ENCODE results near the gene BUB3.

DNA sequence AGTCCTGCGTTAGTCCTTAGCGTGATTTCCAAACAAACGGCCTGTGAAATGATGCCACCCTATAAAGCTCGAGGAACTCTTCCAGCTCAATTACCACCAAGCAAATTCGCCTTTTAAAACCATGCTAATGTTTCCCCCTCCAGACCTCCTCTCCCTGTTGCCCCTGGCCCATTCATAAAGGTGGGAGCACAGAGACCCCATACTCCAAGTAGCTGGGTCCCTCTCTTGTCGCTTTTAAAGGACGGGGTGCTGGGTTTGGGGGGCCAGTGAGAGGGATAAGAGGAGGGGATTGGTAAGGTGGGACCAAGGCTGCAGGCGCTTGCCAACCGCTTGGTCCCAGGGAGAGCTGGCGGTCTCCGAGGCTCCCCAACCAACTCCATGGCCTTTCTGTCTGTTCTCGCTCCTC is 5.0 kb upstream of the BUB3 start:
- TF ChIP-seq, protein P1, sequence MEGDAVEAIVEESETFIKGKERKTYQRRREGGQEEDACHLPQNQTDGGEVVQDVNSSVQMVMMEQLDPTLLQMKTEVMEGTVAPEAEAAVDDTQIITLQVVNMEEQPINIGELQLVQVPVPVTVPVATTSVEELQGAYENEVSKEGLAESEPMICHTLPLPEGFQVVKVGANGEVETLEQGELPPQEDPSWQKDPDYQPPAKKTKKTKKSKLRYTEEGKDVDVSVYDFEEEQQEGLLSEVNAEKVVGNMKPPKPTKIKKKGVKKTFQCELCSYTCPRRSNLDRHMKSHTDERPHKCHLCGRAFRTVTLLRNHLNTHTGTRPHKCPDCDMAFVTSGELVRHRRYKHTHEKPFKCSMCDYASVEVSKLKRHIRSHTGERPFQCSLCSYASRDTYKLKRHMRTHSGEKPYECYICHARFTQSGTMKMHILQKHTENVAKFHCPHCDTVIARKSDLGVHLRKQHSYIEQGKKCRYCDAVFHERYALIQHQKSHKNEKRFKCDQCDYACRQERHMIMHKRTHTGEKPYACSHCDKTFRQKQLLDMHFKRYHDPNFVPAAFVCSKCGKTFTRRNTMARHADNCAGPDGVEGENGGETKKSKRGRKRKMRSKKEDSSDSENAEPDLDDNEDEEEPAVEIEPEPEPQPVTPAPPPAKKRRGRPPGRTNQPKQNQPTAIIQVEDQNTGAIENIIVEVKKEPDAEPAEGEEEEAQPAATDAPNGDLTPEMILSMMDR (IDR thresholded peaks at IDR 0.05), result no peak
- TF ChIP-seq POLR2AphosphoS2 (conservative IDR thresholded peaks at IDR 0.05; ENCODE audit: low read length) (no peak), CEBPB (IDR thresholded peaks at IDR 0.05) (no peak), POLR2A (IDR thresholded peaks at IDR 0.05; ENCODE audit: low read length) (no peak), NPAS2 (CRISPR knock-in tag; IDR thresholded peaks at IDR 0.05; ENCODE audit: borderline replicate concordance) (no peak), KDM1A (IDR thresholded peaks at IDR 0.05; ENCODE audit: low read depth) (no peak), NR3C1 (IDR thresholded peaks at IDR 0.05) (no peak), EP300 (IDR thresholded peaks at IDR 0.05) (no peak), FOSL2 (IDR thresholded peaks at IDR 0.05) (no peak), FOSL2 (CRISPR knock-in tag; IDR thresholded peaks at IDR 0.05) (no peak), CBX2 (IDR thresholded peaks at IDR 0.05; ENCODE audit: borderline replicate concordance, low read depth) (no peak), RAD21 (conservative IDR thresholded peaks at IDR 0.05 in 1 of 2, IDR thresholded peaks at IDR 0.05 in 1 of 2) (no peak)
- TF ChIP-seq, protein P2, sequence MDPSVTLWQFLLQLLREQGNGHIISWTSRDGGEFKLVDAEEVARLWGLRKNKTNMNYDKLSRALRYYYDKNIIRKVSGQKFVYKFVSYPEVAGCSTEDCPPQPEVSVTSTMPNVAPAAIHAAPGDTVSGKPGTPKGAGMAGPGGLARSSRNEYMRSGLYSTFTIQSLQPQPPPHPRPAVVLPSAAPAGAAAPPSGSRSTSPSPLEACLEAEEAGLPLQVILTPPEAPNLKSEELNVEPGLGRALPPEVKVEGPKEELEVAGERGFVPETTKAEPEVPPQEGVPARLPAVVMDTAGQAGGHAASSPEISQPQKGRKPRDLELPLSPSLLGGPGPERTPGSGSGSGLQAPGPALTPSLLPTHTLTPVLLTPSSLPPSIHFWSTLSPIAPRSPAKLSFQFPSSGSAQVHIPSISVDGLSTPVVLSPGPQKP (IDR thresholded peaks at IDR 0.05; ENCODE audit: low read depth, low read length), result no peak
- TF ChIP-seq, protein P3, sequence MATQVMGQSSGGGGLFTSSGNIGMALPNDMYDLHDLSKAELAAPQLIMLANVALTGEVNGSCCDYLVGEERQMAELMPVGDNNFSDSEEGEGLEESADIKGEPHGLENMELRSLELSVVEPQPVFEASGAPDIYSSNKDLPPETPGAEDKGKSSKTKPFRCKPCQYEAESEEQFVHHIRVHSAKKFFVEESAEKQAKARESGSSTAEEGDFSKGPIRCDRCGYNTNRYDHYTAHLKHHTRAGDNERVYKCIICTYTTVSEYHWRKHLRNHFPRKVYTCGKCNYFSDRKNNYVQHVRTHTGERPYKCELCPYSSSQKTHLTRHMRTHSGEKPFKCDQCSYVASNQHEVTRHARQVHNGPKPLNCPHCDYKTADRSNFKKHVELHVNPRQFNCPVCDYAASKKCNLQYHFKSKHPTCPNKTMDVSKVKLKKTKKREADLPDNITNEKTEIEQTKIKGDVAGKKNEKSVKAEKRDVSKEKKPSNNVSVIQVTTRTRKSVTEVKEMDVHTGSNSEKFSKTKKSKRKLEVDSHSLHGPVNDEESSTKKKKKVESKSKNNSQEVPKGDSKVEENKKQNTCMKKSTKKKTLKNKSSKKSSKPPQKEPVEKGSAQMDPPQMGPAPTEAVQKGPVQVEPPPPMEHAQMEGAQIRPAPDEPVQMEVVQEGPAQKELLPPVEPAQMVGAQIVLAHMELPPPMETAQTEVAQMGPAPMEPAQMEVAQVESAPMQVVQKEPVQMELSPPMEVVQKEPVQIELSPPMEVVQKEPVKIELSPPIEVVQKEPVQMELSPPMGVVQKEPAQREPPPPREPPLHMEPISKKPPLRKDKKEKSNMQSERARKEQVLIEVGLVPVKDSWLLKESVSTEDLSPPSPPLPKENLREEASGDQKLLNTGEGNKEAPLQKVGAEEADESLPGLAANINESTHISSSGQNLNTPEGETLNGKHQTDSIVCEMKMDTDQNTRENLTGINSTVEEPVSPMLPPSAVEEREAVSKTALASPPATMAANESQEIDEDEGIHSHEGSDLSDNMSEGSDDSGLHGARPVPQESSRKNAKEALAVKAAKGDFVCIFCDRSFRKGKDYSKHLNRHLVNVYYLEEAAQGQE (IDR thresholded peaks at IDR 0.05), result no peak
